ENCODE results near the gene KIAA0825.
"Not testable (repeated sequence)": the region's sequence is repeated elsewhere in the genome, so short reads cannot be mapped to it uniquely, and the experiment has no call there.

The KIAA0825 gene

DNA sequence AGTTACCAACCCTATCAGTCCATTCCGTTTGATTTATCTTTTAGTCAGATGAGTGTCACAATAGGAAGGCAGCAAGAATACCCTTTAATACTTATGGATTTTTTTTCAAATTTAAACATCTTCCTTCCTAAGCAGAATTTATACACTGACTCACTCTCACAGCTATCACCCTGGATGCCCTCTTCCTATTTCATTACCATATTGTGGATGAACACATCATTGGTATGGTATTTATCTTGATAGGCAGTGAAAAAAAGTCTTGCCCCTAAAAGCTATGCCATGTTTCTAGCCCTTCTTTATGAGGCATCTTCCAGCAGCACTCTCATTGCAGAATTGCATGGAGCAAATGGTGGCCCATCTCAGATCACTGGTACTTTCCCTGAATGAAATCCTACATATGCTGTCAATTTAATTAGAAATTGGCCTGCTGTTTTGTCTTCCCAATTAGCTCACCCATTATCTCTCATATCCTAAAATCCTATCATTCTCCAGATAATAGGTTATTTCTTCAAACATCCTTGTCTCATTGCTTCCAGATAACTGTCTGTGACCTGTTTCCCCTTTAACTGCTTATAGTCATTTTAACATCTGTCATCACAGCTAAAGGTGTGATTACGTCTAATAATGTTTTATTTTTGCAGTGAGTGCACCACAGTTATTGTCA is 443.5 kb downstream of the KIAA0825 start:
- peak; percentile 10 for DNase-seq (ENCODE audit: low read depth)

DNA sequence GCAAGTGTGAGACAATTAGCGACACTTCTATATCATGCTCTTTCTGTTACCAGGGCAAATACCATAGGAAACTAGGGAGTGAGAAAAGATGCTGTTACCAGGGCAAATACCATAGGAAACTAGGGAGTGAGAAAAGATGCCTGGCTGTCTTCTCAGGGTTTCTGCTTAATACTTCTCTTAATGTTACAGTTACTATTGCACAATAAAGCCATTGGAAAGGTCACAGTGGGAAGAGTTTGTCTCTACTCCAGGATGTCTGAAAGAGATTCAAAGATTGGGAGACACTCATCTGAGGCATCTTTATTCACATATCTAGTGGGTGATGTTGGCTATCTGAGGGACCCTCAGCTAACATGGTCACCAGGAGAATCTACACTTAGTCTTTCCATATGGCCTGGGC is 445.3 kb downstream of the KIAA0825 start:
- DNase-seq (ENCODE audit: low read depth) = no peak

DNA sequence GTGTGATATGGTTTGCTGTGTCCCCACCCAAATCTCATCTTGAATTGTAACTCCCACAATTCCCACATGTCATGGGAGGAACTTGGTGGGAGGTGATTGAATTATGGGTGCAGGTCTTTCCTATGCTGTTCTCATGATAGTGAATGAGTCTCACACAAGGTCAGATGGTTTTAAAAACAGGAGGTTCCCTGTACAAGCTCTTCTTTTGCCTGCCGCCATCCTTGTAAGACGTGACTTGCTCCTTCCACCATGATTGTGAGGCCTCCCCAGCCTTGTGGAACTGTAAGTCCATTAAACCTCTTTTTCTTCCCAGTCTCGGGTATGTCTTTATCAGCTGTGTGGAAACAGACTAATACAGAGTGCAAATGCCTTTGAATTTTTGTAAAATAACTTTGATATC is 447.3 kb downstream of the KIAA0825 start:
- not testable (repeated sequence) for DNase-seq (ENCODE audit: low read depth)

DNA sequence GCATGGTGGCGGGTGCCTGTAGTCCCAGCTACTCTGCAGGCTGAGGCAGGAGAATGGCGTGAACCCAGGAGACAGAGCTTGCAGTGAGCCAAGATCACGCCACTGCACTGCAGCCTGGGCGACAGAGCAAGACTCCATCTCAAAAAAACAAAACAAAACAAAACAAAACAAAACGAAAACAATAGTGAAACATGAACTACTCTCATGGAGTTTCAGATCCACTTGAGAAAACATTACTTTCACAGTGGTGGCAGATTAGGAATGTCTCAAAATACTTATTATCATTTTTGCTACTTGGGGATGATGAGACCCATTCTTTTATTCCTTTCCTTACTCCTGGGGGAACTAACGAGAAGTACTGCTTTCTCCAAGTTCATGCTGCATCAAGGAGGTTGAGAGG is 448.2 kb downstream of the KIAA0825 start:
- not testable (repeated sequence) for DNase-seq (ENCODE audit: low read depth)

DNA sequence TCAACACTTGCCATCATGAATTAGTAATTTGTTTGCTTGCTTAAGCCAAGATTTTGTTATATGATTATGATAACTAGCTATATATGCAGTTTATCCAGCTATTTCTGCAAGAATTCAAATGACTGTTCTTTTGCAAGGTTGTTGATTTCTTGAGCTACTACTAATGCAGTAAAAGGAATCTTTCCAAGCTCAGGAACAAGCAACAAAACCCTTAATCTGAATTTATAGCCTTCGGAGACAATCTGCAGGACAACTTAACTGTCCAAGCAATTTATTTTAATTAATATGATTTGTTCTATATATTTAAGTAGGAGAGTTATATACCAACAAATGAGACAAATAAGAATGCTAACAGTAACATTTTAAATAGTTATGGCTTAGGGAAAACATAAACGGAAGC is 450.3 kb downstream of the KIAA0825 start:
- no peak for DNase-seq (ENCODE audit: low read depth)

DNA sequence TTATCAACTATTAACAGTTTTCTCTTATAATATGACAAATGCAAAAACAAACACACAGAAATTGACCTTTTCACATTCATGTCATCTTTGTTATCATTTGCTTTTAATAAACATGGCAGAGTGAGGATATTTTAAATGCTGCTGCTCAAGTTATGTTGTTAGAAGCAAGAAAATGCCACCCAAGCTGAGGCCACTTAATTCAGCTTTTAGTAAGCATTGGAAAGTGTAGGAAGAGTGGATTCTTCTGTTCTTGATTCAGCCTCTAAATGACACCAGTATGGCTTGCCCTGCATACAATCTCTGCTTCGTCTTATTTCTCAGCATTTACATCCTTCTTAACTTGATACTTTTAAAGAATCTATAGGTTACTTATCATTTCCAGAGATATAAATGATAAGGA is 456.6 kb downstream of the KIAA0825 start:
- no peak for DNase-seq (ENCODE audit: low read depth)

DNA sequence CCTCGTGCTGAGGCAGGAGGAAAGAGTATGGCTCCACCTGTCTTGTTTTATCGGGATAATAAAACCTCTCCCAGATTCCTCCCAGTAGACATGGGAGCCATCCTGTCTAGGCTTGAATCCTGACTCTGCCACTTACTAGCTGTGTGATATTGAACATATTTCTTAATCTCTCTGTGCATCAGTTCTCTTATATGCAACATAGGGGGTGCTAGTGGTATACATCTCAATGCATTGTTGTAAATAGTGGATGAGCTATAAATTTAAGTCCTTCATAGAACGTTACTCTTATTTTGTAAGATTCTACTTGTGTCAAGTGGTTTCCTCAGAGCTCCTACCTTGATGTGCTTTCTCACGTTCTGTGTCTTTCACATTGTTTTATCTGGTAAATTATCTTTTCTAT is 459.3 kb downstream of the KIAA0825 start:
- no peak for DNase-seq (ENCODE audit: low read depth)

DNA sequence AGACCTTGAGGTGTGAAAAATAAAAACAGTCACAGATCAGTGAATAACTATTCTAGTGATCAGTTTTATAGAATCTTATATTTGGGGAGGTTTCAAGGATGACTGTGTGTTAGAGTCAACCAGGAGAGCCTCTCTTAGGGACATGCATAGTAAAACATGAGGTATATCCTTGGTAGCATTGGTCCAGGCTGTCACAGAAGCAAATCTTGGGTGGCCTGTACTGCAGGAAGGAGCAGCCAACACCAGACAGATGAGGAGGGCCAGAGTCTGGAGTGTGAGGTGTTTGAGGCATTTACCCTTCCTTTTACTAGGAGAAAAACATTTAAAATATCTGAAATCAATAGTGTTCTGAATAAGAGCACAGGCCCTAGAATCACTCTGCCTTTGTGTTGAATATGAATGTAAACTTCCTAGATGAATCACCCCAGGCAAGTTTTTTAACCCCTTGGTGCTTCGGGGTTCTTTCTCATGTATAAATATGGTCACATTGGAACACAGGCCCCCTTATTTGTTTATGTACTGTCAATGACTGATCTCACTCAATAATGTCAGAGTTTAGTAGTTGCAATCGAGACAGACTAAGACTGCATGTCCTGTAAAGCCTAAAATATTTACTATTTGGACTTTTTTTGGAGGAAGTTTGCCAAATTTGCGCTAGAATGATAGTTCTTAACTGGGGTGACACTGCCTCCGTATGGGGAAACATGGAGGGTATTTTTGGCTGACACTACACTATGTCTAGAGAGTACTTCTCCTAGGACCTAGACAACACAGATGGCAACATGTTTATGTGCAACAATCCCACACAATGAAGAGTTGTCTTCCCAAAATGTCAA is 460.5 kb downstream of the KIAA0825 start:
- no peak for DNase-seq (ENCODE audit: low read depth)

DNA sequence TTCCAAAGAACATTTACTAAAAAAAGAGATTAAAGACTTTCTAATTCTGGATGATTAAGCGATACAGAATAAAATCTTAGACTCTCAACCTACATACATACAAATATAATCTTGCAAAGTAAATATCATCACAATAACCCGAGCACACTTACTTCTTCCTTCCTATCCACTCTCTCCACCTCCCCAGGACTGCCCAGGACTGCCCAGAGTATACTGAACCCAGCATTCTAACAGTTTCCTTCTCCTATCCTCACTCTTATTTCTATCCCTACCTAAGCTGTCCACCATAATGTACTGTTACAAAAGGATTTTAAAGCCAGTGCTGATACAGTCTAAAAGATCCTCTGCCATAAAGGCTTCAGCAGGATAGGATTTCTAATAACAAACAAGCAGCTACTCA is 463.7 kb downstream of the KIAA0825 start:
- DNase-seq (ENCODE audit: low read depth) = no peak

DNA sequence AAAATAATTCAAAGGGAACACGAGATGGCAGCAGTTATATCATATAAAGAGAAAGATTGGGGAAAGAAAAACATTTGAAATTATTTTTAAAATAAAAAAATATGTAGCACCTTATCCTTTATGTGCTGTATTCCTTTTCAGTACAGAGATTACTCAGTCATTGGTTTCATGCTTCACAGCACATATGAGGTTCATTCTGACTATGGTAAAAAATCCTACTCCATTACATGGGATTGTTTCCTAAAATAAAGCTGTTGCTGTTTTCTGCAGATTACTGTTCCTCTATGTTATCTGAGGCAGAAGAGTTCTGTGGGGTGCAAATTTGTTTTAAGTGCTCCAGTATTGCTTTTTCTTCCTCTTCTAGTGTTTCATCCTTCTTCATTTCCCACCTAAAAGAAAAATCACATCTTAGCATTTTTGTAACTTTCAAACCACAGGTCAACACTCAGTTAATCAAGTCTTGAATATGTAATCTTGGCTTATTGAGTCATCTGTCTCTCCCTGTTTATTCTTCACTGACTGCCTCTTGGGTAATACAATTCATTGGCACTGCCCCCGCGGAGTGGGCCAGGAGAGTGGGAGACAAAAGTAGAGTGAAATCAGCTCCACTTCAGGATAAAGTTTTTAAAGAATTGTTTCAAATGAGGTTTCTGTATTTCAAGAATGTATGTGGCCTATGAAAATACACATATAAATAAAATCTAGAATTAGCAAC is 464.5 kb downstream of the KIAA0825 start:
- DNase-seq (ENCODE audit: low read depth) = no peak

DNA sequence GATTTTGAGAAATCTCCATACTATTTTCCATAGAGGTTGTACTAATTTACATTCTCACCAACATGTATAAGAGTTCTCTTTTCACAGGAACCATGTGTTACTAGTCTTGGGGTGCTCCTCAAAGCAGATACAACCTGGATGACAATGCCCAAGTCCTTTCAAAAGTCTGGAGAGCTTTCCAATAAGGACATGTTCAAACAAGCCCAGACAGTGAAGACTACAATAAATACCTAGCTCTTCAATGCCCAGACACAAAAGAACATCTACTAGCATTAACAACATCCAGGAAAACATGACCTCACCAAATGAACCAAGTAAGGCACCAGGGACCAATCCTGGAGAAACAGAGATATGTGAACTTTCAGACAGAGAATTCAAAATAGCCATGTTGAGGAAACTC is 474.8 kb downstream of the KIAA0825 start:
- not testable (repeated sequence) for DNase-seq (ENCODE audit: low read depth)

DNA sequence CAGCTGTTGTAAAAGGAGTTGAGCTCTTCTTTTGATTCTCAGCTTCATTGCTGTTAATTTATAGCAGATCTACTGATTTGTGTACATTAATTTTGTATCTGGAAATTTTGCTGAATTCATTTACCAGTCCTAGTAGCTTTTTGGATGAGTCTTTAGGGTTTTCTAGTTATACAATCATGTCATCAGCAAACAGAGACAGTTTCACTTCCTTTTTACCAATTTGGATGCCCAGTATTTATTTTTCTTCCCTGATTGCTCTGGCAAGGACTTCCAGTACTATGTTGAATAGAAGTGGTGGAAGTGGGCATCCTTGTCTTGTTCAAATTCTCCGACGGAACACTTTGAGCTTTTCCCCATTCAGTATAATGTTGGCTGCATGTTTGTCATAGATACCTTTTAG is 478.1 kb downstream of the KIAA0825 start:
- no peak for DNase-seq (ENCODE audit: low read depth)

DNA sequence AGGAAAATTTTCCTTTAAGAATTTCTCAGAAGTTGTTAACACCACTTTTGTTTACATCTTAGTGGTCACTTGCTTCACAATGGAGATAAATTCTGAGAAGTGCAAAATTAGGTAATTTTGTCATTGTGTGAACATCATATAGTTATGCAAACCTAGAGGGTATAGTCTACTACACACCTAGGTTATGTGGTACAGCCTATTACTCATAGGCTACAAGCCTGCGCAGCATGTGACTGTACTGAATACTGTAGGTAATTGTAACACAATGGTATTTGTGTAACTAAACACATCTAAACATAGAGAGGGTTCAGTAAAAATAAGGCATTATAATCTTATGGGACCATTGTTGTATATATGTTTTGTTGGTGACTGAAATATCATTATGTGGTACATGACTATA is 488.3 kb downstream of the KIAA0825 start:
- no peak for DNase-seq (ENCODE audit: low read depth)

DNA sequence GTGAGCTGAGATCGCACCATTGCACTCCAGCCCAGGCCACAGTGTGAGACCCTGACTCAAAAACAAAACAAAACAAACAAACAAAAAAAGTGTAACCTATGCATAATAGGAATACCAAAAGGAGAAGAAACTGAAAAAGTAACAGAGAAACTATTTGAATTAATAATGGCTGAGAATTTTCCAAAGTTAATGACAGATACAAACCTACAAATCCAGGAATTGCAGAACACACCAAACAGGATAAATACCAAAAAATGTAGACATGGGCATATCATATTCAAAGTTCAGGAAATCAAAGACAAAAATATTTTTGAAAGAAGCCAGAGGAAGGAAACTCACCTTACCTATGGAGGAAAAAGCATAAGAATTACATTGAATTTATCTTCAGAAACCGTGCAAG is 493.3 kb downstream of the KIAA0825 start:
- DNase-seq (ENCODE audit: low read depth) = no peak

DNA sequence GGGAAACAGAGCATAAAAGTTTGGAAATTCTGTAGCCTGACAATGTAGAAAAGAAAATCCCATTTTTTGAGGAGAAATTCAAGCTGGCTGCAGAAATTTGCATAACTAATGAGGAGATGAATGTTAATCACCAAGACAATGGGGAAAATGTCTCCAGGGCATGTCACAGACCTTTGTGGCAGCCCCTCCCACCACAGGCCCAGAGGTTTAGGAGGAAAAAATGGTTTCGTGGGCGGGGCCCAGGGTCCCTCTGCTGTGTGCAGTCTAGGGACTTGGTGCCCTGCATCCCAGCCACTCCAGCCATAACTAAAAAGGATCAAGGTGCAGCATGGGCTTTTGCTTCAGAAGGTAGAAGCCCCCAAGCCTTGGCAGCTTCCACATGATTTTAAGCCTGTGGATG is 502.1 kb downstream of the KIAA0825 start:
- DNase-seq (ENCODE audit: low read depth) = not testable (repeated sequence)

DNA sequence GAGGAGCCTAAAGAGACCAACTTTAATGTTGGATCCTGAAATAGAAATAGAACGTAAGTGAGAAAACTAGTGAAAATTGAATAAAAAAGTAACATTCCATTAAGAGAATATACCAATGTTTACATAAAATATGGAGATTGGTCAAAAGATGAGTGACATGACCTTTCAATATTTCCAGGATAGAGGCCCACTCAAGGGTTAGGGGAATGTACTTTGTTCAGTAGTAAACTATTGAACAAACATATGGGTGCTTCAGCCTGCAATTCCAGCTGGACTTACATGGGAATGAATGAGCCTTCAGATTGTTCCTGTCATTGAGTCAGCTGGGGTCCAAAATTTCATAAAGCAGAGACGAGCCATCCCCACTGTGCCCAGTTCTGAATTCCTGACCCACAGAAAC is 505.3 kb downstream of the KIAA0825 start:
- DNase-seq (ENCODE audit: low read depth) = no peak

DNA sequence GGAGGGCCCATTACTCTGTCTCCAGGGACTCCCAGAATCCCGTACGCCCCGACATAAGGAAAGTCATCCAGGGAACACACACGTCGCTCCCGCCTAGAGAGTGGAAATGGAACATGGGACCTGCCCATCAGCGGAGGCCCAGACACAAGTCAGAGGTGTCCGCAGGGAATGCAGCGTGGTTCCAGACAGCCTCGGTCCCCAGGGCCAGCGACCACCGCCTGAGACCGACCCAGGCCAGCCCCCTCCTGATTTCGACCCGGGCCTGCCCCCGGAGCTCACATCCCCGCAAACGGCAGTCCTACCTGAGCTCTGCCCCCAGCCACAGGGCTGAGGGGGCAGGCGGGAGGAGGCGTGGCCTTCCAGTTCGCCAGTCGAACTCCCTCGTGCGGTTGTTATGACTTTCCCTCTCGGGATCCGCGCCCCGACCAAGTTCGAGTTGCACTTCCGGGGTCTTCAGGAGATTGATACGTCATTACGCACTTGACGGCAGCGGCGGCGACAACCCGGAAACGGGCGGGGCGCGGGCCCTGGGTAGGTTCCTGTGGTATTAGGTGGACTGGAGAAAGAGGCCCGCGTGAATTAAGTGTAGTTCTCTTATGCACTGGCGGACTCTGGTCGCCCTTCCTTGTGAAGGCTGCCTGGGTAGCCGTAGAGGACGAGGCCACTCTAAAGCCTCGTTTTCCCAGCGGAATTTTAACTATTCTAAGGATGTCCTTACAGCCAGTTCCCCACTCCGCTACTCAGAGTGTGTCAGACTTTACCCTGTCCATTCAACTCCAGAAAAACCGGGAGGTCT is 507.0 kb downstream of the KIAA0825 start:
- peak; percentile 90 for DNase-seq (ENCODE audit: low read depth)

DNA sequence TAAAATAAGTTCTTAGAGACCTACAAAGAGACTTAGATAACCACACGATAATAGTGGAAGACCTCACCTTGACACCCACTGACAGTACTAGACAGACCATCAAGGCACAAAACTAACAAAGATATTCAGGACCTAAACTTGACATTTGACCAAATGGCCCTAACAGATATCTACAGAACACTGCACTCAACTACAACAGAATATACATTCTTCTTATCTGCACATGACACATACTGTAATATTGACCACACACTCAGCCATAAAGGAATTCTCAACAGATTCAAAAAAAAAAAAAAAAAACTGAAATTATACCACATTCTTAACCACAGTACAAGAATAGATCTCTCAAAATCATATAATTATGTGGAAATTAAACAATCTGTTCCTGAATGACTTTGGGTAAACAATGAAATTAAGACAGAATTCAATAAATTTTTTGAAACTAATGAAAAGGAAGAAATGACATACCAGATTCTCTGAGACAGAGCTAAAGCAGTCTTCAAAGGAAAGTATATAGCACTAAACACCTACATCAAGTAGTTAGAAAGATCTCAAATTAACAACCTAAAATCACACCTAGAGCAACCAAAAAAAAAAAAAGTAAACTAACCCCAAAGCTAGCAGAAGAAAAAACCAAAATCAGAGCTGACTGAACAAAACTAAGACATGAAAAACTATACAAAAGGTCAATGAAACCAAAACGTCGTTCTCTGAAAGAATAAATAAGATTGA is 514.7 kb downstream of the KIAA0825 start:
- no peak for DNase-seq (ENCODE audit: low read depth)

Data from fibroblast of the conjunctiva (primary cell).